GM23248 (cell line): ENCODE measurements around the gene LIM2. TPM values are rescaled to one million over a fixed set of nuclear protein-coding genes. Genes with fewer than 3 reads are reported as not detected.

Experiments used
- DNase-seq: peaks from one replicate; pipeline ENCODE4 v3.0.0-alpha.2; 2015
- H2AFZ ChIP-seq: fragments of 200-600 bp; sonication (generic); 2 replicates; pipeline ENCODE4 v1.6.1; 2016; ENCODE audit warnings: antibody characterized with exemption
- H3F3A ChIP-seq: fragments of 200-600 bp; sonication (generic); 2 replicates; pipeline ENCODE4 v1.6.1; 2016; ENCODE audit warnings: mild to moderate bottlenecking, antibody characterized with exemption, mixed run types; ENCODE audit not compliant: insufficient read depth
- H3K27ac ChIP-seq: fragments of 200-600 bp; sonication (generic); 2 replicates; pipeline ENCODE4 v1.5.1; 2016; ENCODE audit warnings: mild to moderate bottlenecking
- H3K27me3 ChIP-seq: fragments of 200-600 bp; sonication (generic); replicated peaks from 2 replicates; pipeline ENCODE4 v1.6.1; 2016; ENCODE audit warnings: mild to moderate bottlenecking; ENCODE audit not compliant: insufficient read depth
- H3K36me3 ChIP-seq: fragments of 200-600 bp; sonication (generic); 2 replicates; pipeline ENCODE4 v1.6.1; 2016; ENCODE audit warnings: low read depth, mild to moderate bottlenecking
- H3K4me1 ChIP-seq: fragments of 200-600 bp; sonication (generic); 2 replicates; pipeline ENCODE4 v1.6.1; 2016; ENCODE audit warnings: mild to moderate bottlenecking; ENCODE audit not compliant: insufficient read depth
- H3K4me2 ChIP-seq: fragments of 200-600 bp; sonication (generic); one replicate; pipeline ENCODE4 v1.6.1; 2016; ENCODE audit warnings: mild to moderate bottlenecking; ENCODE audit not compliant: unreplicated experiment
- H3K4me3 ChIP-seq: fragments of 200-600 bp; sonication (generic); 2 replicates; pipeline ENCODE4 v1.5.1; 2016; ENCODE audit warnings: mild to moderate bottlenecking
- H3K79me2 ChIP-seq: fragments of 200-600 bp; sonication (generic); 2 replicates; pipeline ENCODE4 v1.6.1; 2016; ENCODE audit warnings: mild to moderate bottlenecking; ENCODE audit not compliant: insufficient read depth
- H3K9ac ChIP-seq: fragments of 200-600 bp; sonication (generic); 2 replicates; pipeline ENCODE4 v1.6.1; 2016; ENCODE audit warnings: mild to moderate bottlenecking
- H3K9me2 ChIP-seq: fragments of 200-600 bp; sonication (generic); 2 replicates; pipeline ENCODE4 v1.6.1; 2016; ENCODE audit warnings: mixed run types, mild to moderate bottlenecking, moderate library complexity; ENCODE audit not compliant: insufficient read depth
- H3K9me3 ChIP-seq: fragments of 200-600 bp; sonication (generic); one replicate; pipeline ENCODE4 v1.6.1; 2017; ENCODE audit warnings: low read depth
- H4K20me1 ChIP-seq: fragments of 200-600 bp; sonication (generic); 2 replicates; pipeline ENCODE4 v1.6.0; 2016; ENCODE audit not compliant: insufficient read depth
- EZH2 ChIP-seq: fragments of 200-600 bp; sonication (generic); IDR thresholded peaks from 2 replicates; pipeline ENCODE4 v1.6.1; 2018; ENCODE audit warnings: antibody characterized with exemption, mild to moderate bottlenecking; ENCODE audit not compliant: insufficient read depth, poor library complexity, severe bottlenecking
- EZH2phosphoT487 ChIP-seq: fragments of 200-600 bp; sonication (generic); IDR thresholded peaks from 2 replicates; pipeline ENCODE4 v1.6.1; 2018; ENCODE audit warnings: antibody characterized with exemption, moderate library complexity, mild to moderate bottlenecking, low read depth; ENCODE audit not compliant: insufficient read depth
- WGBS, 2 experiments: methylation state at CpG; one replicate each; pipeline ENCODE4 v1.1.6; 2015 to 2017; ENCODE audit warnings: low lambda C conversion rate in 2 of 2, low coverage in 1 of 2; ENCODE audit errors: missing lambda C conversion rate in 2 of 2; 5-methylcytosine and 5-hydroxymethylcytosine counted together
- in situ Hi-C: fragments of 300-500 bp; cut with MboI; formaldehyde crosslinking; loops from 2 replicates; pipeline ENCODE4 v1.15.0; 2020
- polyA plus RNA-seq: library from polyadenylated mRNA; unstranded; fragments of >200 nt; fragmentation: Nextera tagmentation; extraction: Ambion mirVana; gene quantifications from 2 replicates; pipeline ENCODE4 v1.2.1, GENCODE V29; 2016
- total RNA-seq: library from RNA; depleted of rRNA; stranded (reverse); fragments of >200 nt; shearing (Covaris generic); gene quantifications from 2 replicates; pipeline ENCODE4 v1.2.3, GENCODE V29; 2014

The LIM2 gene
- total and polyA plus RNA-seq, 2 experiments from 2014 or later = not detected

DNA sequence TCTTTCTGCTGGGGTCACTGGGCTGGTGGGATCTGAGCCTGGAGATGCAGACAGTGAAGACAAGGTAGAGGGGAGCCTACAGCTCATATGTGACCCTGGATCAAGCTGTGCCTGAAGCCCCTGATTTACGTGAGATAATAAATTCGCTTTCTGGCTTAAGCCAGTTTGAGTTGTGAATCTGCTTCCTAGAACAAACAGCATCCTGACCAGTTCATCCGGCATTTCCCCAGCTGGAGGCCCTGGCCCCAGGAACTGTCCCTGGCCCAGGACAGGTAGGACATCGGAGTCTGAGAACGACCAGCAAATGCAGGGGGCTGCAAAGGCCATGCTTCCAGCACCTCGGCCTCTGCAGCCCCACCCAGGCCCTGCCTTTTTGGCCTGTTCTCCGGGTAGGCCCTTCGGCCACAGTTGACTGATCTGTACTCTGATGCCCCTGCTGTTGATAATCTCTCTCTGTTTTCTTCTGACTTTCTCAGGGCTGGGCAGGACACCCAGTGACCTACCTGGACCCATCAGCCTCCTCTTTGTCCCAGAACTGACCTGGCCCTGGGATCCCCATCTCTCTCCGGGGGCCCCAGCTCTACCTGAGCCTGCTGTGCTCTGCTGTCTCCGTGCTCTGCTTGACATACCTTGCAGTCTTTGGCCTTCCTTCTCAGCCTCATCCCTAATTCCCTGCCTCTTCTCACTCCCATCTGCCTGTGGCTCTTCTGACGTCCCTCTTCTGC lies 36.3 kb downstream of the LIM2 start:
- Histone ChIP-seq H3K4me2 (no peak overlapping the region), H3K9ac (no peak overlapping the region), H3K27me3 (no peaks in the 10 kb centered on the region), H3K36me3 (no peaks in the 10 kb centered on the region; the same call in 1 of the 2 replicates), H3F3A (0 out of 2 replicates have a peak, but pooled peaks cover 8% of the 10 kb centered on the region), H2AFZ (no peak overlapping the region), H4K20me1 (no peaks in the 10 kb centered on the region), H3K4me3 (no peak overlapping the region), H3K9me2 (no peaks in the 10 kb centered on the region), H3K9me3 (no peaks in the 10 kb centered on the region), H3K27ac (peak overlapping the region; percentile 60), H3K4me1 (peaks cover 5% of the 10 kb centered on the region; the same call in 1 of the 2 replicates), H3K79me2 (peaks cover 16% of the 10 kb centered on the region; the same call in 1 of the 2 replicates)
- no peak for DNase-seq
- TF ChIP-seq EZH2phosphoT487 (no peak), EZH2 (no peak)
- in situ Hi-C loops = no loop called here
- 97 to 98% methylated on average over 11 of the region's 11 CpGs for WGBS, 2 experiments

DNA sequence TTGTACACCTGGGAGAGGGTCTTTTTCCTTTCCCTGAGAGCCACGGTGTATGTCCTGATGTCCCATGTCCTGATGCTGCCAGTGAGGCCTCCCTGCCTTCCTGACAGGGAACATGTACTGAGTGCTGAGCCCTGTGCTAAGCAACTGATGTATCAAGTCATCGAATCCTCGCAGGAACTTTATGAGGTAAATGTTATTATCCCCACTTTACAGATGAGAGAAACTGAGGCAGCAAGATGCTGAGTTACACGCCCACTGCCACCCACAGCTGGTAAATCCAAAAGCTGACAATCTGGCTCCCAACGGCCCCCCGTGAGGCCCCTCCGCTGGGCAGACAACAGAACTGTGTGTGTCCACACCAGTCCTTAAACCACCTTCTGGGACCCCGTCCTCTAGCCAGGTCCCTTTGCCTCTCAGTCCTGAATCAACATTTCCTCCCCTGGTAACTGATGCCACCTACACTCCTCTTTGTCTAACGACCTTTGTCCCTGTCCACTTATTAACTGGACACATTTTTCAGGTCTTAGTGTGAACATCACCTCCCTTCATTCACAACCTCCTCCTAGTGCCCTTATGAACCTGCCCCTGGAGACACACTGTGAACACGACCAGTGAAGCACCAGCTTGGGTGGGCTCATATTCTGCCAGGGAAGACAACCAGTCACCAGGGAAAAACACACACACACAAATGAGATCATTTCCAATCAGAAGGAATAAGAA lies 40.4 kb downstream of the LIM2 start:
- in situ Hi-C loops = no loop called here

DNA sequence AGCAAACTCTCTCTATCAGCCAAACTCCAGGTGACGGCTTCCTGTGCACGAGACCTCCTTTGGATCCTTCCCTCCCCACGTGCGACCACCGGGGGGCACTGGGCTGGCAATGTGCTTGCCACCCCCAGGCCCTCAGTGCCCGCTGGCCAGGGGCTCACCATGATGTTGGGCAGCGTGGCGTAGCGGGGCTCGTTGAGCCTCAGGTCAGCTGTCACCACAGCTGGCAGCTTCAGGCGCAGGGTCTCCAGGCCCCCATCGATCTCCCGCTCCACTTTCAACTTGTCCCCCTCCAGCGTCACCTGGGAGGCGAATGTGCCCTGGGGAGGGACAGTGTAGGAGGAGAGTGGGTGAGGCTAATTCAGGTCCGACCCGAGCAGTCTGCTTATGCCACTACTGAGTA lies 41.0 kb downstream of the LIM2 start:
- no peaks in the 10 kb centered on the region for H3K9me2 ChIP-seq
- H2AFZ ChIP-seq = no peak overlapping the region
- in situ Hi-C loops = no loop called here
- no peak for DNase-seq
- H3K9ac ChIP-seq = no peak overlapping the region
- H3K4me2 ChIP-seq = no peak overlapping the region
- WGBS, 2 experiments = 93% methylated on average over 17 of the region's 17 CpGs
- no peaks in the 10 kb centered on the region for H3K79me2 ChIP-seq
- no peaks in the 10 kb centered on the region for H3K27me3 ChIP-seq
- no peak for TF ChIP-seq EZH2phosphoT487
- no peak for TF ChIP-seq EZH2
- H3K9me3 ChIP-seq = no peaks in the 10 kb centered on the region
- H4K20me1 ChIP-seq = no peaks in the 10 kb centered on the region
- no peak overlapping the region for H3K27ac ChIP-seq
- no peak overlapping the region for H3K4me3 ChIP-seq
- 0 out of 2 replicates have a peak, but pooled peaks cover 8% of the 10 kb centered on the region for H3F3A ChIP-seq
- H3K4me1 ChIP-seq = peaks cover 5% of the 10 kb centered on the region; the same call in 1 of the 2 replicates
- peaks cover 5% of the 10 kb centered on the region; the same call in 1 of the 2 replicates for H3K36me3 ChIP-seq

More for the DNA sequence above, 40.4 kb downstream of the LIM2 start:
- Histone ChIP-seq H3F3A (0 out of 2 replicates have a peak, but pooled peaks cover 8% of the 10 kb centered on the region), H2AFZ (no peak overlapping the region), H3K27me3 (no peaks in the 10 kb centered on the region), H3K4me3 (no peak overlapping the region), H3K4me2 (no peak overlapping the region), H4K20me1 (no peaks in the 10 kb centered on the region), H3K36me3 (peaks cover 5% of the 10 kb centered on the region; the same call in 1 of the 2 replicates), H3K9me2 (no peaks in the 10 kb centered on the region), H3K4me1 (peaks cover 5% of the 10 kb centered on the region; the same call in 1 of the 2 replicates), H3K27ac (no peak overlapping the region), H3K9me3 (no peaks in the 10 kb centered on the region), H3K9ac (no peak overlapping the region), H3K79me2 (no peaks in the 10 kb centered on the region)
- DNase-seq = no peak
- 80% methylated on average over 10 of the region's 10 CpGs for WGBS, 2 experiments
- TF ChIP-seq EZH2phosphoT487 (no peak), EZH2 (no peak)

DNA sequence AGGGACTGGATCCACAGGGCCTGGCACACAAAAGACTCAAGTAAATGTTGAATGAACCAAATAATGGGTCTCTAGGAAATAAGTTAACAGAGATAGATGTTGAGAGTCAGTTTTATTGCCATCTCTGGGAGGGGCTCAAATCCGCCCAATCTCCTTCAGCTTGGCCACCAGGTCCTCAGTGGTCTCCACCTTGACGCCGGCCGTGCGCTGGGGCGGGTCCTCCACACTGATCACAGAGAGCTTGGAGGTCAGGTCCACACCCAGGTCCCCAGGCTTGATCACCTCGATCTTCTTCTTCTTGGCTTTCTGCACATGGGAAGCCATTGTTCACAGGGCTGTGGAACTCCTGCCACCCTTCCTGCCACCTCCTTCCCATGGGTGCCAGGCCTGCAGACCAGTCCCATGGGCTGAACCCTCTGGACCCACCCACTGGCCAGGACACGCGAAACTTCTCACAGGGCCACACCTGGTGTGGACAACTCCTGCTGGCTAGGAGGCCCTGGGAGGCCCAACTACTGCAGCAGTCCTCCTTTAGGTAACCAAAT lies 42.6 kb downstream of the LIM2 start:
- TF ChIP-seq EZH2phosphoT487 (no peak), EZH2 (no peak)
- no peak overlapping the region for H3K4me2 ChIP-seq
- no peaks in the 10 kb centered on the region for H3K9me3 ChIP-seq
- peaks cover 1% of the 10 kb centered on the region; the same call in 1 of the 2 replicates for H3K4me1 ChIP-seq
- H4K20me1 ChIP-seq = no peaks in the 10 kb centered on the region
- no peaks in the 10 kb centered on the region for H3K27me3 ChIP-seq
- H3K9ac ChIP-seq = no peak overlapping the region
- in situ Hi-C loops = no loop called here
- H3K36me3 ChIP-seq = peaks cover 5% of the 10 kb centered on the region; the same call in 1 of the 2 replicates
- H3K4me3 ChIP-seq = no peak overlapping the region
- H3K9me2 ChIP-seq = no peaks in the 10 kb centered on the region
- no peak overlapping the region for H2AFZ ChIP-seq
- H3K79me2 ChIP-seq = no peaks in the 10 kb centered on the region
- no peak for DNase-seq
- H3K27ac ChIP-seq = no peak overlapping the region
- H3F3A ChIP-seq = no peaks in the 10 kb centered on the region
- WGBS, 2 experiments = 92 to 95% methylated on average over 9 of the region's 9 CpGs
